ENCODE data around the gene THSD4. TPM values are rescaled to one million over a fixed set of nuclear protein-coding genes. Genes with fewer than 3 reads are reported as not detected.

Gene THSD4
- total RNA-seq, 4 donors from 2014 or later = 10.7 to 59.5 (median 49.0) TPM

DNA sequence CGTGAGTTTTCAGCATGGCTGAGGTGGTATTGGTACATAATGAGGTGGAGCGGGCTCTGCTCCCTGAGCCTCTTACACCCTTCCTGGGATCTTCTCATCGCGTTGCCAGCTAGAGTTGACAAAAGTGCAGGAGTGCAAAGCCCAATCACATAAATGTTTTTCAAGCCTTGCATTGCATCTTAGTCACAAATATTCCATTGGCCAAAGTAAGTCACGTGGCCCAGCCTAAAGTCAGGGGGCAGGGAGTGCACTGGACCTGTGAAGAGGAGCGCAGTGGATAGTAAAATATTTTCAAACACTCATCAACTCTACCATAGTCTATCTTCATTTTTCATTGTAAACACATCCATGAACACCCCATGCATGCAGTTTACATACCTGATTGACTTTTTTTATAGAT lies 365.3 kb downstream of the THSD4 start:
- TF ChIP-seq, protein P1, sequence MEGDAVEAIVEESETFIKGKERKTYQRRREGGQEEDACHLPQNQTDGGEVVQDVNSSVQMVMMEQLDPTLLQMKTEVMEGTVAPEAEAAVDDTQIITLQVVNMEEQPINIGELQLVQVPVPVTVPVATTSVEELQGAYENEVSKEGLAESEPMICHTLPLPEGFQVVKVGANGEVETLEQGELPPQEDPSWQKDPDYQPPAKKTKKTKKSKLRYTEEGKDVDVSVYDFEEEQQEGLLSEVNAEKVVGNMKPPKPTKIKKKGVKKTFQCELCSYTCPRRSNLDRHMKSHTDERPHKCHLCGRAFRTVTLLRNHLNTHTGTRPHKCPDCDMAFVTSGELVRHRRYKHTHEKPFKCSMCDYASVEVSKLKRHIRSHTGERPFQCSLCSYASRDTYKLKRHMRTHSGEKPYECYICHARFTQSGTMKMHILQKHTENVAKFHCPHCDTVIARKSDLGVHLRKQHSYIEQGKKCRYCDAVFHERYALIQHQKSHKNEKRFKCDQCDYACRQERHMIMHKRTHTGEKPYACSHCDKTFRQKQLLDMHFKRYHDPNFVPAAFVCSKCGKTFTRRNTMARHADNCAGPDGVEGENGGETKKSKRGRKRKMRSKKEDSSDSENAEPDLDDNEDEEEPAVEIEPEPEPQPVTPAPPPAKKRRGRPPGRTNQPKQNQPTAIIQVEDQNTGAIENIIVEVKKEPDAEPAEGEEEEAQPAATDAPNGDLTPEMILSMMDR (IDR thresholded peaks at IDR 0.05) = no peak
- no peak for TF ChIP-seq POLR2A (IDR thresholded peaks at IDR 0.05)
- Histone ChIP-seq H3K27me3 (no peaks in the 10 kb centered on the region), H3K4me1 (no peaks in the 10 kb centered on the region), H3K36me3 (no peaks in the 10 kb centered on the region), H3K27ac (no peak overlapping the region), H3K4me3 (no peak overlapping the region), H3K9me3 (no peaks in the 10 kb centered on the region)
- DNase-seq = no peak

DNA sequence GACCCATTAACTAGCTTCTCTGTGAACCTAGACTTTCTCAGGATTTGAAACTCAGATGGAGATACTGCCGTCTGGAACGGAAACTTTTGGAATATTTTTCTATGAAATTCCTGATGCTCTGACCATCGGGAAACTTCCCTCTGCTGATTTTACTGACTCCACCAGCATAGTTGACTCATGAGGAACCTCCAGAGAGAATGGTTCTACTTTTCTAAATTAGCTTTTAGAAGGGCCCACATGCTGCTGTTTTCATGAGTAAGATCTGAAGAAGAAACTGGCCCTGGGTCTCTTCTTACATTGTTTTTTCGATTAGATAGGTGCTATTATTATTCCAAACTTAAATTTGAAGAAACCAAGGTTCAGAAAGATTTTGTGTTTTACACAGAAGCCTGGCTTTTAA lies 368.8 kb downstream of the THSD4 start:
- Histone ChIP-seq H3K27ac (no peak overlapping the region), H3K36me3 (no peaks in the 10 kb centered on the region), H3K9me3 (no peaks in the 10 kb centered on the region), H3K4me3 (no peak overlapping the region), H3K4me1 (no peaks in the 10 kb centered on the region), H3K27me3 (no peaks in the 10 kb centered on the region)
- TF ChIP-seq POLR2A (IDR thresholded peaks at IDR 0.05) = no peak
- TF ChIP-seq, protein P1 (IDR thresholded peaks at IDR 0.05) = no peak
- DNase-seq = no peak

DNA sequence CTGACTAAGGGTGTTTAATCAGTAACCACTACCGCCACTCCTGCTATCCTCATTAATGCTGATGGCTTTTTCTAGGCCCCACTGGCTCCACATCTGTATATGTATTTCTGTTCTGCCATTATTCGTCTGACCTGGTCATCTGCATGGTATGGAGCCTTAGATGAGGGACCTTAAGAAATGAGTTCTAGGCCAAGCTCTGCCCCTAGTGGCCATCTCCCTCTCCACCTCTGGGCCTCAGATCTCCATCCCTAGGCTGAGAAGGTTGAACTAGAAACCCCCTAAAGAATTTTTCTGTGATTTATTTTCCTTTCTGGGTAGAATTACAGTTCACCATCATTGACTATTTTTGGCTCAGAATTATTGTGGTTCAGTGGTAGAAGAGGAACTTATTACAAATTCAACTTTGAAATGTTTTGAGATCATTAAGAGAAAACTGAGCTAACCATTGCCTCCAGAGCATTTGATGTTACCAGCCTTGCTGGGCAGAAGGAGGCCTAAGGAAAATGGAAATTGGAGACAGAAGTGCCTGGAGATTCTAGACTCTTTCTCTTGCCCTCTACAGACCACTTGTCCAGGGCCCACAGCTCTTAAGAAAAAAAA lies 369.9 kb downstream of the THSD4 start:
- H3K4me3 ChIP-seq = no peak overlapping the region
- H3K4me1 ChIP-seq = no peaks in the 10 kb centered on the region
- DNase-seq = no peak
- no peaks in the 10 kb centered on the region for H3K27me3 ChIP-seq
- H3K27ac ChIP-seq = no peak overlapping the region
- TF ChIP-seq POLR2A (IDR thresholded peaks at IDR 0.05) = no peak
- TF ChIP-seq, protein P1 (IDR thresholded peaks at IDR 0.05) = peak in 4 of 6 experiments; percentile 13 to 23 (median 18)
- no peaks in the 10 kb centered on the region for H3K9me3 ChIP-seq
- H3K36me3 ChIP-seq = no peaks in the 10 kb centered on the region

DNA sequence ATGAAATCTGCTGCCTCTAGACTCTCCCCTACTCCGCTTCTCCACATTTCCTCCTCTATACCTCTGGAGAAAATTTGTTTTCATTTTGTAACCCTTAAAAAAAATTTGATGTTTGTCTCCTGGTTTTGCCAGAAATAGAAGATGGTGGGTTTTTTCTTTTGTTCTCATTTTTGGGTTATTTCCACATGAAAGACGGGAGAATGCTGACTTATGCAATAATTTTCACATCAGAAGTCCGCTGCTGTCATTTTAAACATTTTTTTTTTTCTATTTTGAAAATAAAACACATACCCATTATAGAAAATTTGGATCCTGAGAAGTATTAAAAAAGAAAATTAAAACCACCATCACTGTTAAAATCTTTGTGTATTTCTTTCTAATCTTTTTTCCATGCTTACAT lies 374.3 kb downstream of the THSD4 start:
- H3K9me3 ChIP-seq = no peaks in the 10 kb centered on the region
- H3K4me3 ChIP-seq = no peak overlapping the region
- H3K27me3 ChIP-seq = no peaks in the 10 kb centered on the region
- no peak for DNase-seq
- no peaks in the 10 kb centered on the region for H3K4me1 ChIP-seq
- TF ChIP-seq POLR2A (IDR thresholded peaks at IDR 0.05) = no peak
- TF ChIP-seq, protein P1 (IDR thresholded peaks at IDR 0.05) = no peak
- H3K27ac ChIP-seq = no peak overlapping the region
- no peaks in the 10 kb centered on the region for H3K36me3 ChIP-seq

DNA sequence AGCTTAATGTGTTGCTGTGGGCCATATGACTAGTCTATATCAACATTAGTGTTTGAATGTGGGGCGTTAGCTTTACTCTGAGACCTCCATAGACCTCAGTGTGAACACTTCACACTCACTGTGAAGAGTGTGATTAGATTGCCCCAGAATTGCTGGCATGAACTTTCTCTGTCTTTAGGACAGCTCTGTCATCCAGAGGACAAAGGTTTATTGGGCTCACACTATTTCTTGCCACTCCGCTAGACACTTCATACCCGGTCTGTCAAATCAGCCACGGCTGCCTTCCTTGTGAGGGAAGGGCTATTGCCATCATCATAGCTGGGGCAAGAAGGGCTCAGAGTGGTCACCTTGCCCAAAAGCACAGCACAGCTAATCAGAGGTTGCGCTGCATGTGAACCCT lies 378.3 kb downstream of the THSD4 start:
- H3K36me3 ChIP-seq = no peaks in the 10 kb centered on the region
- no peak for TF ChIP-seq POLR2A (IDR thresholded peaks at IDR 0.05)
- TF ChIP-seq, protein P1 (IDR thresholded peaks at IDR 0.05) = no peak
- H3K4me3 ChIP-seq = no peak overlapping the region
- H3K27ac ChIP-seq = no peak overlapping the region
- DNase-seq = no peak
- no peaks in the 10 kb centered on the region for H3K4me1 ChIP-seq
- no peaks in the 10 kb centered on the region for H3K27me3 ChIP-seq
- no peaks in the 10 kb centered on the region for H3K9me3 ChIP-seq
